ENCODE measurements around the gene PDE3A.

The PDE3A gene

GRCh38 chr12:20490213-20490612 lies 121.9 kb downstream of the PDE3A start:
- DNase-seq (ENCODE audit: low read depth in 1 of 2, low spot score in 1 of 2): no peak

- DNase-seq (ENCODE audit: low read depth in 1 of 2, low spot score in 1 of 2): no peak
Measured at GRCh38 chr12:20491290-20491689, 123.0 kb downstream of the PDE3A start.

GRCh38 chr12:20492251-20492760 lies 124.0 kb downstream of the PDE3A start:
- no peak for DNase-seq (ENCODE audit: low read depth in 1 of 2, low spot score in 1 of 2)

- no peak for DNase-seq (ENCODE audit: low read depth in 1 of 2, low spot score in 1 of 2)
Measured at GRCh38 chr12:20493934-20494333, 125.6 kb downstream of the PDE3A start.

GRCh38 chr12:20494851-20495250 lies 126.5 kb downstream of the PDE3A start:
- no peak for DNase-seq (ENCODE audit: low read depth in 1 of 2, low spot score in 1 of 2)

- no peak for DNase-seq (ENCODE audit: low read depth in 1 of 2, low spot score in 1 of 2)
Measured at GRCh38 chr12:20495997-20496396, 127.7 kb downstream of the PDE3A start.

- DNase-seq (ENCODE audit: low read depth in 1 of 2, low spot score in 1 of 2): no peak
Measured at GRCh38 chr12:20497707-20498106, 129.4 kb downstream of the PDE3A start.

GRCh38 chr12:20501958-20502357 lies 133.6 kb downstream of the PDE3A start:
- no peak for DNase-seq (ENCODE audit: low read depth in 1 of 2, low spot score in 1 of 2)

GRCh38 chr12:20503858-20504257 lies 135.5 kb downstream of the PDE3A start:
- DNase-seq (ENCODE audit: low read depth in 1 of 2, low spot score in 1 of 2): no peak

GRCh38 chr12:20505056-20505455 lies 136.7 kb downstream of the PDE3A start:
- DNase-seq (ENCODE audit: low read depth in 1 of 2, low spot score in 1 of 2): no peak

GRCh38 chr12:20507056-20507455 lies 138.7 kb downstream of the PDE3A start:
- no peak for DNase-seq (ENCODE audit: low read depth in 1 of 2, low spot score in 1 of 2)

GRCh38 chr12:20507711-20508110 lies 139.4 kb downstream of the PDE3A start:
- no peak for DNase-seq (ENCODE audit: low read depth in 1 of 2, low spot score in 1 of 2)

- DNase-seq (ENCODE audit: low read depth in 1 of 2, low spot score in 1 of 2): no peak
Measured at GRCh38 chr12:20508359-20508758, 140.0 kb downstream of the PDE3A start.

GRCh38 chr12:20508962-20509361 lies 140.6 kb downstream of the PDE3A start:
- DNase-seq (ENCODE audit: low read depth in 1 of 2, low spot score in 1 of 2): no peak

- DNase-seq (ENCODE audit: low read depth in 1 of 2, low spot score in 1 of 2): no peak
Measured at GRCh38 chr12:20510811-20511210, 142.5 kb downstream of the PDE3A start.

GRCh38 chr12:20513189-20513588 lies 144.9 kb downstream of the PDE3A start:
- DNase-seq (ENCODE audit: low read depth in 1 of 2, low spot score in 1 of 2): no peak

- no peak for DNase-seq (ENCODE audit: low read depth in 1 of 2, low spot score in 1 of 2)
Measured at GRCh38 chr12:20514598-20514997, 146.3 kb downstream of the PDE3A start.

- DNase-seq (ENCODE audit: low read depth in 1 of 2, low spot score in 1 of 2): no peak
Measured at GRCh38 chr12:20520532-20520931, 152.2 kb downstream of the PDE3A start.

GRCh38 chr12:20523658-20524057 lies 155.3 kb downstream of the PDE3A start:
- DNase-seq (ENCODE audit: low read depth in 1 of 2, low spot score in 1 of 2): no peak

GRCh38 chr12:20524113-20524512 lies 155.8 kb downstream of the PDE3A start:
- no peak for DNase-seq (ENCODE audit: low read depth in 1 of 2, low spot score in 1 of 2)

- no peak for DNase-seq (ENCODE audit: low read depth in 1 of 2, low spot score in 1 of 2)
Measured at GRCh38 chr12:20525064-20525610, 156.8 kb downstream of the PDE3A start.

- DNase-seq (ENCODE audit: low read depth in 1 of 2, low spot score in 1 of 2): no peak
Measured at GRCh38 chr12:20527417-20528163, 159.3 kb downstream of the PDE3A start.

- DNase-seq (ENCODE audit: low read depth in 1 of 2, low spot score in 1 of 2): no peak
Measured at GRCh38 chr12:20528208-20528607, 159.9 kb downstream of the PDE3A start.

Data from activated CD4-positive, alpha-beta T cell treated with anti-CD3 and anti-CD28 coated beads, Interleukin-2, amount 50 U/mL, for 24 hours (primary cell).